ENCODE measurements around the gene NCOA5. TPM values are rescaled to one million over a fixed set of nuclear protein-coding genes. Genes with fewer than 3 reads are reported as not detected.
A peak's percentile ranks its signal among the peaks of the same experiment; 100 is the strongest.

The NCOA5 gene
- total and polyA plus RNA-seq, 8 donors, result 20.6 to 55.0 (median 49.3) TPM

DNA sequence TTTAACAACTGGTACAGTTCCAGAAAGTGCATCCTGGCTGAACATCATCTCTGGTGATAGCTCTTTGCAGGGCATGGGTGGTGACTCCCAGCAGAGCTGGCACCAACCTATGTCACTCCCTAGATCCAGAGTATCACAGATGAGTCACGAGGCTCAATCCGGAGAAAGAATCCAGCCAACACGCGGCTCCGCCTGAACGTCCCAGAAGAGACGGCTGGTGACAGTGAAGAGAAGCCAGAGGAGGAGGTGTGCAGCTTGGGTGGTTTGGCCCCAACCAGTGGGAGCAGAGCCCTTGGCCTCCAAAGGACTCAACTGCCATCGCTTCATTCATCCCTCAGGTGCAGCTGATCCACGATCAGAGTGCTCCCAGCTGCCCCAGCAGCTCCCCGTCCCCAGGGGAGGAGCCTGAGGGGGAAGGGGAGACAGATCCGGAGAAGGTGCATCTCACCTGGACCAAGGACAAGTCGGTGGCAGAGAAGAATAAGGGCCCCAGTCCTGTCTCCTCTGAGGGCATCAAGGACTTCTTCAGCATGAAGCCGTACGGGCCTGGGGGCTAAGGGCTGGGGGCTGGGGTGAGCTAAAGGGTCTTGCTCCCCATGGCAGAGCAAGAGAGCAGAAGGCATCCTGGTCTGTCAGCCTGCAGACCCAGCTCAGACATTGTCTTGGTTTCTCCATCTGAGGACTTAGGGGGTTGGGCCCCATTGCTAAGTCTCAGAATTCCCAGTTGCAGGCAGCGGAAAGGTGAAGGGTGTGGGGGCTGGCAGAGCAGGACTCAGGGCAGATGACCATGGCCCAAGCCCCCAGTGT lies 33.5 kb downstream of the NCOA5 start:
- Histone ChIP-seq H3K9me3 (no peaks in the 10 kb centered on the region), H3K4me3 (no peak overlapping the region), H3K27me3 (peaks cover 13 to 46% of the 10 kb centered on the region in 2 donors), H3K27ac (no peak overlapping the region), H3K4me1 (peaks cover 10 to 42% of the 10 kb centered on the region in 2 donors), H3K36me3 (peaks cover 0 to 13% of the 10 kb centered on the region in 2 donors)
- ATAC-seq (no peak), DNase-seq (no peak)
- TF ChIP-seq, protein P1, sequence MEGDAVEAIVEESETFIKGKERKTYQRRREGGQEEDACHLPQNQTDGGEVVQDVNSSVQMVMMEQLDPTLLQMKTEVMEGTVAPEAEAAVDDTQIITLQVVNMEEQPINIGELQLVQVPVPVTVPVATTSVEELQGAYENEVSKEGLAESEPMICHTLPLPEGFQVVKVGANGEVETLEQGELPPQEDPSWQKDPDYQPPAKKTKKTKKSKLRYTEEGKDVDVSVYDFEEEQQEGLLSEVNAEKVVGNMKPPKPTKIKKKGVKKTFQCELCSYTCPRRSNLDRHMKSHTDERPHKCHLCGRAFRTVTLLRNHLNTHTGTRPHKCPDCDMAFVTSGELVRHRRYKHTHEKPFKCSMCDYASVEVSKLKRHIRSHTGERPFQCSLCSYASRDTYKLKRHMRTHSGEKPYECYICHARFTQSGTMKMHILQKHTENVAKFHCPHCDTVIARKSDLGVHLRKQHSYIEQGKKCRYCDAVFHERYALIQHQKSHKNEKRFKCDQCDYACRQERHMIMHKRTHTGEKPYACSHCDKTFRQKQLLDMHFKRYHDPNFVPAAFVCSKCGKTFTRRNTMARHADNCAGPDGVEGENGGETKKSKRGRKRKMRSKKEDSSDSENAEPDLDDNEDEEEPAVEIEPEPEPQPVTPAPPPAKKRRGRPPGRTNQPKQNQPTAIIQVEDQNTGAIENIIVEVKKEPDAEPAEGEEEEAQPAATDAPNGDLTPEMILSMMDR (IDR thresholded peaks at IDR 0.05), result no peak
- intact Hi-C loops (cut with DNase I), result no loop called here

DNA sequence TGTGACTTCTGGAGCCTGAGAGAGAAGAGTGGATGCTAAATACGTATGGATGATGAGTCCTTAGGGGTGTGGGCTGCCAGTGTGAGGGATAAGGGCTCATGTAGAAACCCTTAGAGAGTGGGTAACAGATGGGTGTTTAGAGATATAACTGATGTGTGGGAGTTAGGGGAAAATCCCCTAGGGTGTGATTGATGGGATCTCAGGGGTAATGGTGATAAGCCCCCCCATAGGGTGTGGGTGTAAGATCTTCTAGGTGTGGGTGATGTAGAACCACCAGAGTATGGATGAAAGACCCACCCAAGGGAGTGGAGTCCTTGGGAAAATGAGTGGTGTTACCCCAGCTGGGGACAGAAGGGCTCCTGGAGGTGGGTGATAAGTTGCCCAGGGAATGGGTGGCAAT lies 34.5 kb downstream of the NCOA5 start:
- intact Hi-C loops (cut with DNase I), result no loop called here
- ATAC-seq (no peak), DNase-seq (no peak)
- peaks cover 0 to 5% of the 10 kb centered on the region in 2 donors for H3K36me3 ChIP-seq
- no peak overlapping the region for H3K27ac ChIP-seq
- peaks cover 10 to 32% of the 10 kb centered on the region in 2 donors for H3K4me1 ChIP-seq
- TF ChIP-seq, protein P1 (IDR thresholded peaks at IDR 0.05), result no peak
- no peak overlapping the region for H3K4me3 ChIP-seq
- peaks cover 13 to 52% of the 10 kb centered on the region in 2 donors for H3K27me3 ChIP-seq
- no peaks in the 10 kb centered on the region for H3K9me3 ChIP-seq

DNA sequence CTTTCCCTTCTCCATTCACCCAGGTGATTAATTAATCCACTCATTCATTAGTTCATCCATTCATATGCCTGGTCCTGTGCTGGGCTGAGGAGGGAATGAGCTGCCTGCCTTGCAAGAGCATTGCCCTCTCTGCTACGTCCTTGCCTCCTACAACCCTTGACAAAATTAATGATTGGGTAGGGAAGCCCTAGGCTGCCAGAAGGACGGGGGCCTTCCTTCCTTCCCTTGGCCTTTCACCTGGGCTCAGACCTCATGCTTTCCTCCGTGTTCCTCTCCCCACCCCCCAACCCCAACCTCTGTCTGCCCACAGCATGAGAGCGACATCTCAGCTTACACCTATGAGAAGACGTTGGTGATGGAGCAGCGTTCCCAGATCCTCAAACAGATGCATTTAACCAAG lies 35.2 kb downstream of the NCOA5 start:
- no peak overlapping the region for H3K27ac ChIP-seq
- no peaks in the 10 kb centered on the region for H3K9me3 ChIP-seq
- H3K27me3 ChIP-seq, result peaks cover 13 to 52% of the 10 kb centered on the region in 2 donors
- no peak overlapping the region for H3K4me3 ChIP-seq
- no peaks in the 10 kb centered on the region for H3K36me3 ChIP-seq
- intact Hi-C loops (cut with DNase I), result no loop called here
- ATAC-seq (no peak), DNase-seq (no peak)
- H3K4me1 ChIP-seq, result peaks cover 10 to 25% of the 10 kb centered on the region in 2 donors
- TF ChIP-seq, protein P1 (IDR thresholded peaks at IDR 0.05), result no peak

DNA sequence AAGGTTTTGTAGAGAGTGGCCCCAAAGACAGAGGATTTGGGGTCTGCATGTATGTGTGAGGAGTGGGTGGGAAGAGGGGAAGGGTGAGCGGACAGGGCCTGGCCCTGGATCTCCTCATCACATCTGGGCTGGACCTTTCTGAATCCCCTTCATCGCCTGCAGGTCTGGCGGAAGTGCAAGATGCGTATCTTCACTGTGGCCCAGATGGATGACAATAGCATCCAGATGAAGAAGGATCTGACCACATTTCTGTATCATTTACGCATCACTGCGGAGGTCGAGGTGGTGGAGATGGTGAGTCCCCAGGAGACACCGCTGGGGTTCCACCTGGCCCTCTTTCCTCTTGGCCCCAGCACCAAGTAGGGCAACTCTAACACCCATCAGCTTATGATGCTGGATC lies 36.3 kb downstream of the NCOA5 start:
- Histone ChIP-seq H3K4me1 (peaks cover 7 to 13% of the 10 kb centered on the region in 2 donors), H3K27ac (no peak overlapping the region), H3K27me3 (peaks cover 13 to 49% of the 10 kb centered on the region in 2 donors), H3K9me3 (no peaks in the 10 kb centered on the region), H3K36me3 (no peaks in the 10 kb centered on the region), H3K4me3 (no peak overlapping the region)
- TF ChIP-seq, protein P1 (IDR thresholded peaks at IDR 0.05), result no peak
- intact Hi-C loops (cut with DNase I), result no loop called here
- ATAC-seq, result no peak
- no peak for DNase-seq

DNA sequence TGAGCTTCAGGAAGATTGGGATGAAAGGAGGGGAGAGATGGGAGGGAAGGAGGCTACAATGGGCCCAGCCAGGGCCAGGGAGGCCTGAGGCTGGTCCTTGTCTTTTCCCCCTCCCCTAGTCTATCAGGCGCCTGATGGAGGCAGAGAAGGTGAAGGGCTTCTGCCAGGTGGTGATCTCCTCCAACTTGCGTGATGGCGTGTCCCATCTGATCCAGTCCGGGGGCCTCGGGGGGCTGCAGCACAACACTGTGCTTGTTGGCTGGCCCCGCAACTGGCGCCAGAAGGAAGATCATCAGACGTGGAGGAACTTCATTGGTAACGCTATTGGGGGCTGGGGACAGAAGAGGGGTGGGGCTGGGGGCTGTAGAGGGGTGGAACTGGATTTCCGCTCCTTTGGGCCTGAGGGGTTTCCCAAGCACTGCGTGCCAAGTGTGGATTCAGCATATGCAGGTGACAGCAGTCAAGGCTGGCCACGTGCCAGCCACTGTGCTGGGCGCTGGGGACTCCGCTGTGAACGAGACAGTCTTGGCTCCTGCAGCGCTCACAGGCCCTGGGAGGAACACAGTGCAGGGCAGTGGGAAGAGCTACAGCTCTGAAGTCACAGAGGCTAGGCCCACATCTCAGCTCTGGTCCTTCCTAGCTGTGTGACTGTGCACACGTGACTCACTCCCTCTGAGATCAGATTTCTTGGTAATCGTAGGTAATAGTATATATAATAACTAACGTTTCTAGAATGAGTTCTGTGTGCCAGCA lies 38.0 kb downstream of the NCOA5 start:
- intact Hi-C loops (cut with DNase I), result no loop called here

More for the DNA sequence above, 38.0 kb downstream of the NCOA5 start:
- peak in 1 of 4 donors; percentile 54 for DNase-seq
- Histone ChIP-seq H3K27me3 (peaks cover 4 to 49% of the 10 kb centered on the region in 2 donors), H3K27ac (no peak overlapping the region), H3K4me3 (no peak overlapping the region), H3K4me1 (no peaks in the 10 kb centered on the region), H3K36me3 (no peaks in the 10 kb centered on the region), H3K9me3 (no peaks in the 10 kb centered on the region)
- no peak for ATAC-seq
- TF ChIP-seq, protein P1 (IDR thresholded peaks at IDR 0.05), result no peak
